GM12801 (cell line): ENCODE data around the gene PDXK.

ENCODE experiments used
- CTCF ChIP-seq: IDR thresholded peaks from one replicate; pipeline ENCODE4 v1.5.1; 2011; ENCODE audit warnings: control low read depth; ENCODE audit not compliant: insufficient read length; ENCODE audit errors: extremely low read depth

Gene PDXK

DNA sequence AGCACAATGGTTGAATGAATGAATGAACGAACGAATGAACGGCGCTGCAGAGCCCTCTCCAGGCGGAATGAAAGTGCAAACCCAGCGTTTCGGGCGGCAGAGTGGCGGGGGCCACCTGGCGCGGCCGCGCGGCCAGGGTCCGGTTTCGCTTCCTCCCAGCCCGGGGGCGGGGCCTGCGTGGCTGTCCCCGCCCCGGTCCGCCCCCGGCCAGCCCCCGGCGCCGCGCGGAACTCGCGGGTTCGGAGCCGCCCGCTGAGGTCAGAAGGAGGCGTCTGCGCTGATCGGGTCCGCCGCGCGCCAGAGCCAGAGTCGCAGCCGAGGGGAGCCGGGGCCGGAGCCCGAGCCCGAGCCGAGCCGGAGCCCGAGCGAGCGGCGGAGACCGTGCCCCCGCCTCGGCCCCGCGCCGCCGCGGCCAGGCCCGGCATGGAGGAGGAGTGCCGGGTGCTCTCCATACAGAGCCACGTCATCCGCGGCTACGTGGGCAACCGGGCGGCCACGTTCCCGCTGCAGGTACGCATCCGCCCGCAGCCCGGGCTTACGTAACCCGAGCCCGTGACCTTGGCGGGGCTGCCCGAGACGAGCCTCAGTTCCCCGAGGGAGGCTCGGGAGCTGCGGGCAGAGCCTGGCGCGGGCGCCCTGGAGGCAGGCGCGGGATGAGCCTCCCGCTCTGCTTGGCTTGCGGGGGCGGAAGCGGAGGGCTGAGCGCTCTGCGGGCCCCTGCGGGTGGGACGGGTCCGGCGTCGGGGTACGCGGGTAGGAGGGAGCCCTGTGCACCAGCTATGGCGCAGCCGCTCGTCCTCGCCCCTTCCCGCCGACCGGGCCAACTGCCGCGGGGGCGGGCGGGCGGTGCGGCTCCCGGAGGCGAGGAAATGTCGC lies at the start of gene PDXK:
Gene PDXK, plus strand, starts transcription at position 258 of the 876 bp plus-strand sequence. Its CDS starts 166 bp downstream, at position 424.
- TF ChIP-seq CTCF, result no peak

DNA sequence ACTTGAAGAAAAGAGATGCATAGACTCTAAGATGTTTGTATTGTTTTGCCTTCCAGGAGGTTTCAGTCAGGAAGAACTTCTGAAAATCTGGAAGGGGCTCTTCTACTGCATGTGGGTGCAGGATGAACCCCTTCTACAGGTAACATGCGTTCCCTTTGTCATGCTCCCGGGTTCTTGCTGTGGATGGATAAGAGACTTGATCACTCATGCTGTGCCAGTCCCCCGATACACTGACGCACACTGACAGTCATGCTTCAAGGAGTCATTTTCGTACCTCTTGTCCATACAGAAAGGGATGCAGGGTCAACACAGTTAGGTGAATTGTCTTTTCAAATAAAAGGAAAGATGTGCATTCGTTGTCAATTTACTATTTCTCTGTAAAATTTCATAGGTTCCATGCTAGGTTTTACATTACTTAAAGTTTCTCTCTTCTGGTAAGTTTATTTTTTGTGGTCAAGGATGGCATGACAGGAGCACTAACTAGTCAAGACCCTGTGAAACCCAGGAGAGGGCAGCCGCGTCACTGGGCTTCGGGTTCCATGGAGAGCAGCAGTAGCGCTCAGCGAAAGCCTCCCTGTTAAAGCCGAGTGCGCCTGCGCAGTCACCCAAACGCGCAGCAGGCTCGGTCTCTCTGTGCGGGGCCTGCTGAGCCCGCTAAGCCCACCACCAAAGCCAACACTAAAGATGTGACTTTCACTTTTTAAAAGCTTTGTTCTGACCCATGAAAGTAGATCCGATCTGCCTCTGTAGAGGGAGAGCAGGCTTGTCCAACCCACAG lies 48.9 kb upstream of the PDXK start:
- TF ChIP-seq CTCF, result no peak

- no peak for TF ChIP-seq CTCF
Measured at GRCh38 chr21:43675871-43676270, 43.1 kb upstream of the PDXK start.

DNA sequence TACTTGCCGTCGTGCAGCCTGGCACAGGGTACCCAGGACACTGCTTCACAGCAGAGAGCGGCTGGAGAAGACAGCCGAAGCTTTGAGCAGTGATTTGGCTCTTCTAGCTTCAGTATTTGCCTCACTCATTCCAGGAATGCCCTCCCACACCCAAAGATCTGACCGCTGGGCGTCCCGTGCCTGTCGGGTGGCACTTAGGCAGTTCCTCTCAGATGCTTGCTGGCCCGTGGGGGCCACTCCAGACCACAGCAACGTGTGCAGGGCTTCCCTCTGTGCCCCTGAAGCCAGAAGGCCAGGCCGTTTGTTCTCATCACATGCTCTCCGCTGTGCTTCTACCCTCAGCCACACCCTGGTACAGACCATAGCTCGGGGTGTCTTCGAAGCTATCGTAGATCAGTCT lies 42.5 kb upstream of the PDXK start:
- TF ChIP-seq CTCF, result no peak

DNA sequence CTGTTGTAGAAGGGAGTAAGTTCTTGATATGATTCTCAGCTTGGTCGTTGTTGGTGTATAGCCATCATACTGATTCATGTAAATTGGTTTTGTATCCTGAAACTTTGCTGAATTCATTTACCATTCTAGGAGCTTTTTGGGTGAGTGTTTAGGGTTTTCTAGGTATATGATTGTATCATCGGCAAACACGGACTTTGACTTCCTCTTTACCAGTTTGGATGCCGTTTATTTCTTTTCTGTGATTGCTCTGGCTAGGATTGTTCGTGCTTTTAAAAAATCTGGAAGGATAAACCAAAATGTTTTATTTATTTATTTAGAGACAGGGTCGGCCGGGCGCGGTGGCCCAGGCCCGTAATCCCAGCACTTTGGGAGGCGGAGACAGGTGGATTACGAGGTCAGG lies 39.0 kb upstream of the PDXK start:
- no peak for TF ChIP-seq CTCF

DNA sequence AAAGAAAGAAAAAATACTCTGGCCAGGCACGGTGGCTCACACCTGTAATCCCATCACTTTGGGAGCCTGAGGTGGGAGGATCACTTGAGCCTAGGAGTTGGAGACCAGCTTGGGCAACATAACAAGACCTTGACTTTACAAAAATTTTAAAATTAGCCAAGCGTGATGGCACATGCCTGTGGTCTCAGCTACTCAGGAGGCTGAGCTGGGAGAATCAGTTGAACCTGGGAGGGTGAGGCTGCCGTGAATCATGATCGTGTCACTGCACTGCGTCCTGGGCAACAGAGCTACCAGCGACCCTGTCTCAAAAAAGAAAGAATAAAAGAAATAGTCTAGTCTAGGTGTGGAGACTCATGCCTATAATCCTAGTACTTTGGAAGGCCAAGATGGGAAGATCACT lies 37.3 kb upstream of the PDXK start:
- no peak for TF ChIP-seq CTCF

DNA sequence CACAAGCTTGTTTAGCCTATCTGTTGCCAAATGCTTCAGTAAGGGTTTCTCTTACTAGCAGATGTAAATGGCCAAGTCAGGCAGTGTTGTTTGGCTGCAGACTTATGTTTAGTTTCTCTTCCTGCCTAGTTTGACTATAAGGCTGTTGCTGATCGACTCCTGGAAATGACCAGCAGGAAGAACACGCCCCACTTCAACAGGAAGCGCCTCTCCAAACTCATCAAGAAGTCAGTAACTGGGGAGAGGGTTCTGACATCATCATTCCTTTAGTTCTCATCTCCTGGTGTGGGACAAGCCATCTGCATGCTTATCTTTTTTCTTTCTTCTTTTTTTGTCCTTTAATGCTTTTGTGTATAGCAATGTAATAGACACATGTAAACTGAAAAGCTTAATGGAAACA lies 34.5 kb upstream of the PDXK start:
- TF ChIP-seq CTCF, result no peak
